HFFc6 (cell line): ENCODE data around the gene KIRREL3. TPM values are rescaled to one million over a fixed set of nuclear protein-coding genes. Genes with fewer than 3 reads are reported as not detected.

Experiments
- DNase-seq: peaks from one replicate; pipeline ENCODE4 v3.0.0-alpha.2; 2018
- H3K27ac Mint-ChIP-seq: 2 replicates; pipeline ENCODE4 v1.8.0; 2020; ENCODE audit warnings: mild to moderate bottlenecking, mixed read lengths
- H3K27me3 Mint-ChIP-seq: 2 replicates; pipeline ENCODE4 v1.8.0; 2021; ENCODE audit warnings: mild to moderate bottlenecking, moderate library complexity, mixed read lengths; ENCODE audit not compliant: insufficient read depth
- H3K36me3 Mint-ChIP-seq: 2 replicates; pipeline ENCODE4 v1.8.0; 2021; ENCODE audit warnings: low read depth, mixed read lengths
- H3K4me1 Mint-ChIP-seq: 2 replicates; pipeline ENCODE4 v1.8.0; 2020; ENCODE audit warnings: low read depth, mixed read lengths
- H3K4me3 Mint-ChIP-seq: 2 replicates; pipeline ENCODE4 v1.8.0; 2020; ENCODE audit warnings: mild to moderate bottlenecking, moderate library complexity, mixed read lengths
- H3K9me3 Mint-ChIP-seq: 2 replicates; pipeline ENCODE4 v1.8.0; 2020; ENCODE audit warnings: mild to moderate bottlenecking, mixed read lengths
- CTCF ChIP-seq: fragments of 200-600 bp; sonication (generic); IDR thresholded peaks from 2 replicates; pipeline ENCODE4 v1.5.0; 2021; ENCODE audit warnings: antibody characterized with exemption, mild to moderate bottlenecking
- total RNA-seq, 6 experiments: library from RNA; stranded (reverse); fragmentation: NEBNext Ultra II Directional; extraction: Animal tissue kit (Norgen Biotek cat#: 25700); gene quantifications; 2 replicates in 1 of 6; 3 replicates in 5 of 6; pipeline ENCODE4 v1.2.3, GENCODE V29; 2021

The KIRREL3 gene
- total RNA-seq, 6 experiments from 2014 or later: 22.2 to 38.2 (median 33.2) TPM

- Mint-ChIP-seq H3K9me3 (no peaks in the 10 kb centered on the region), H3K27me3 (no peaks in the 10 kb centered on the region; the same call in none of the 2 replicates), H3K27ac (no peak overlapping the region), H3K4me1 (peaks cover 25% of the 10 kb centered on the region), H3K36me3 (peaks cover under 1% of the 10 kb centered on the region), H3K4me3 (no peak overlapping the region)
- TF ChIP-seq CTCF: no peak
- DNase-seq: no peak
Measured at GRCh38 chr11:126592496-126593410, 407.8 kb downstream of the KIRREL3 start.

- Mint-ChIP-seq H3K9me3 (no peaks in the 10 kb centered on the region), H3K27me3 (no peaks in the 10 kb centered on the region; the same call in none of the 2 replicates), H3K4me3 (no peak overlapping the region), H3K36me3 (no peaks in the 10 kb centered on the region), H3K4me1 (peaks cover 25% of the 10 kb centered on the region), H3K27ac (no peak overlapping the region)
- no peak for TF ChIP-seq CTCF
- DNase-seq: no peak
Measured at GRCh38 chr11:126591966-126592489, 408.5 kb downstream of the KIRREL3 start.

DNA sequence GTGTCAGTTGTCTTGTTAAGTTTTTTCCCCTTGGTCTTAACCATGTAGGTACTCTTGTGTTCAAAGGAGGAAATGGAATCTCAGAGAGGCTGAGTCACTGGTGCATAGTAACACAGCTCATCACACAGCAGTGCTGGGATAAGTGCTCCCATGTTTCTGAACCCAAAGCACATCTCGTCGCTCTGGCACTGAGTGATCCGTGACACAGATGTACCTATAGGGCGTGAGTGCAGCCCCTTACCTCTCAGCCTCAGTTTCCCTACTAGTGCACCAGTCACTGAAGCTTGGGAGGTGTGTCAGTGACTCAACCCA, 411.1 kb downstream of the KIRREL3 start:
- Mint-ChIP-seq H3K4me1 (peaks cover 25% of the 10 kb centered on the region), H3K9me3 (no peaks in the 10 kb centered on the region), H3K36me3 (no peaks in the 10 kb centered on the region), H3K27ac (peak overlapping the region; percentile 56; the same call in 1 of the 2 replicates), H3K4me3 (no peak overlapping the region), H3K27me3 (no peaks in the 10 kb centered on the region; the same call in none of the 2 replicates)
- peak; percentile 21 for DNase-seq
- no peak for TF ChIP-seq CTCF

DNA sequence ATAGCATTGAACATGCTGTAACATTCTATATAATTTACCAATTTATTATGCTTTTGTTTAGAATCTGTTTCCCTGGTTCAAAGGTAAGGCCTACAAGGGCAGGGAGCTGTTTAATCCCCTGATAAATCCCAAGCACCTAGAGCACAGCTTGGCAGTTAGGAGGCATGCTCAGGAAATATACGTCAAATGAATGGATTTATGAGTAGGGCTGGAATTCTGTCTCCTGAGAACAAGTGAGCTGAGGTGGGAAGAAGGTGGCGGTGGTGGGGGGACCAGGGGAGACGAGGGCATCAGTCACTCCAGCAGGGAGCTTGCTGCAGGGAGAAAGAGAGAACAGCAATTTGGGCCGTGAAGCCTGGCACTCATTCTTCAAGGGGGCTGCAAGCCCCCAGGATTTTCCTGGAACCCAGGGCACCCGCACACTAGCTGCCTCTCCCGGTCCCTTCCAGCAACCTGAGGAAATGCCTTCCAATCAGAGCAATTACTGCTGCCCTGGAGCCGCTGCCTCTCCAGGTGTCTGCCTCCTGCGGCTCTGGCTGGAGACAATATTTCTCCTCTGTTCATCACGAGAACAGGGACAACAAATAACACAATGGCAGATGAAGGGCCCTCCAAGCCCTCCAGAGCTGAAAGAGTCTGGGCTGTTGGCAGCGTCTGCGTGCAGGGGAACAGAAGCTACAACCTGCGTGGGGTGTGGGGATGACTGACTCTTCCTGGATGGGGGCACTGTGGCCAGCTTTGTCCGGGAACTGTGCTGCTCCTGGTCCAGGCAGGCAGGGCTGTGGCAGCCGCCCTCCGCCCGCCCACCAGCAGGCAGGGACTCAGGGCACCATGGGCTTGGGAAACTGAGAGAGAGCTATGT, 411.7 kb downstream of the KIRREL3 start:
- peaks cover 25% of the 10 kb centered on the region for H3K4me1 Mint-ChIP-seq
- peak overlapping the region; percentile 56; the same call in 1 of the 2 replicates for H3K27ac Mint-ChIP-seq
- no peaks in the 10 kb centered on the region for H3K36me3 Mint-ChIP-seq
- no peaks in the 10 kb centered on the region; the same call in none of the 2 replicates for H3K27me3 Mint-ChIP-seq
- no peak for TF ChIP-seq CTCF
- no peak overlapping the region for H3K4me3 Mint-ChIP-seq
- no peaks in the 10 kb centered on the region for H3K9me3 Mint-ChIP-seq
- DNase-seq: no peak

DNA sequence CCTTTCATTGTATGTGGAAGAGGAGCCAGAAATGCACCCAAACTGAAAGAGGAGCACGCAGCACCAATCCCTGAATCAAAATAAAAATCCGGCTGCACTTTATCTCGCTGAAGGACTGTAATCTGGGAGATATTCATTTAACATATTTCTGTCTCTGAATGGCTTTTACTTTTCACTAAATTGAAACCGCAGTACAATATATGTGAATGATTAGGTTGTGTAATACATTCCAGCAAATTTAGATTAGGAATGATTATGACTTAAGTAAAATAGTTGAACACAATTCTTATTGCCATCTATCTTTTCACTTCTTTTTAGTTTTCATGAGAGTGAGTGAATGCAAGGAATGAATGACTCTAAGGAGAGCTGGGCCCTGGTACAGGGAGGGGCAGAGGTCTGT, 413.0 kb downstream of the KIRREL3 start:
- no peak overlapping the region for H3K27ac Mint-ChIP-seq
- H3K4me1 Mint-ChIP-seq: peaks cover 15% of the 10 kb centered on the region
- no peaks in the 10 kb centered on the region for H3K36me3 Mint-ChIP-seq
- no peak for DNase-seq
- TF ChIP-seq CTCF: no peak
- H3K27me3 Mint-ChIP-seq: no peaks in the 10 kb centered on the region; the same call in none of the 2 replicates
- H3K4me3 Mint-ChIP-seq: no peak overlapping the region
- no peaks in the 10 kb centered on the region for H3K9me3 Mint-ChIP-seq
